HCT116 (cell line): Measurements from ENCODE around the gene RFX3. TPM values are rescaled to one million over a fixed set of nuclear protein-coding genes. Genes with fewer than 3 reads are reported as not detected.

ENCODE experiments used
- ATAC-seq: fragments of 200-7000 bp; cut with Tn5 transposase; 2 replicates; pipeline ENCODE4 v1.9.1; 2020; ENCODE audit warnings: mild to moderate bottlenecking, moderate library complexity
- BruUV-seq: library from RNA; stranded (reverse); fragments of 400-500 nt; replicated peaks from 2 replicates; lab custom pipeline; 2021; lab: Mats Ljungman, UMichigan
- CTCF ChIA-PET: fragments of 300-600 bp; sonication (Branson Sonifier 250); formaldehyde crosslinking; loops from one replicate; lab custom pipeline; 2021; ENCODE audit warnings: antibody characterized with exemption; lab: Charles Lee
- POLR2A ChIA-PET: fragments of 300-600, 350-600 bp; sonication (Branson Sonifier 250); formaldehyde crosslinking; loops from one replicate; lab custom pipeline; 2021; ENCODE audit warnings: antibody characterized with exemption; lab: Charles Lee
- RAD21 ChIA-PET, 2 experiments: fragments of 300-600 bp; sonication (Branson Sonifier 250); formaldehyde crosslinking; loops; one replicate each; lab custom pipeline; 2023; ENCODE audit warnings: low total read pairs in 2 of 2; ENCODE audit not compliant: uncharacterized antibody in 2 of 2, unreplicated experiment in 2 of 2, low non-redundant PET in 1 of 2; lab: Charles Lee
- DNase-seq: peaks from one replicate; pipeline ENCODE4 v3.0.0-alpha.2; 2010; ENCODE audit warnings: low read depth, low spot score
- H2AFZ ChIP-seq: fragments of 200-600 bp; shearing (Covaris generic), sonication (generic); 2 replicates; pipeline ENCODE4 v1.6.1; 2017; ENCODE audit warnings: low read depth, mixed run types, mixed read lengths, antibody characterized with exemption, low read length; ENCODE audit not compliant: poor library complexity, severe bottlenecking
- H3K27ac ChIP-seq: 2 replicates; pipeline ENCODE4 v1.5.1; 2012; ENCODE audit warnings: low read depth, low read length
- H3K27me3 ChIP-seq: fragments of 200-600 bp; sonication (generic); 2 replicates; pipeline ENCODE4 v1.6.1; 2016; ENCODE audit warnings: mixed run types, low read length, mixed read lengths; ENCODE audit not compliant: insufficient read depth
- H3K36me3 ChIP-seq, 2 experiments: fragments of 200-500 bp in 1 of 2; fragments of 200-600 bp in 1 of 2; sonication (Bioruptor generic) in 1 of 2; sonication (generic) in 1 of 2; 2 replicates each; pipeline versions ENCODE4 v1.5.1 to v1.6.1; 2014 to 2016; ENCODE audit warnings: low read length in 2 of 2, inconsistent platforms in 1 of 2, mixed read lengths in 1 of 2, mixed run types in 1 of 2; ENCODE audit not compliant: insufficient read depth in 2 of 2, control insufficient read depth in 1 of 2
- H3K4me1 ChIP-seq, 2 experiments: fragments of 200-600 bp in 1 of 2; sonication (generic) in 1 of 2; 2 replicates each; pipeline versions ENCODE4 v1.5.1 to v1.6.1; 2012 to 2017; ENCODE audit warnings: low read length in 2 of 2, inconsistent platforms in 1 of 2, mild to moderate bottlenecking in 1 of 2, mixed read lengths in 1 of 2, mixed run types in 1 of 2, moderate library complexity in 1 of 2; ENCODE audit not compliant: insufficient read depth in 2 of 2, control insufficient read depth in 1 of 2
- H3K4me2 ChIP-seq: fragments of 200-600 bp; sonication (generic); 2 replicates; pipeline ENCODE4 v1.6.1; 2017; ENCODE audit warnings: mixed run types, low read length, mixed read lengths
- H3K4me3 ChIP-seq, 2 experiments: fragments of 200-600 bp in 1 of 2; sonication (generic) in 1 of 2; replicated peaks in 1 of 2; 2 replicates each; pipeline ENCODE4 v1.5.1; 2011 to 2016; ENCODE audit warnings: low read length in 2 of 2, control low read depth in 1 of 2, low read depth in 1 of 2, mild to moderate bottlenecking in 1 of 2, mixed read lengths in 1 of 2, mixed run types in 1 of 2
- H3K79me2 ChIP-seq: fragments of 200-600 bp; sonication (generic); 2 replicates; pipeline ENCODE4 v1.6.1; 2017; ENCODE audit warnings: mild to moderate bottlenecking, mixed run types, low read length, moderate library complexity, mixed read lengths; ENCODE audit not compliant: insufficient read depth
- H3K9ac ChIP-seq: fragments of 200-600 bp; sonication (generic); 2 replicates; pipeline ENCODE4 v1.6.1; 2016; ENCODE audit warnings: low read length, mixed read lengths
- H3K9me2 ChIP-seq: fragments of 200-600 bp; sonication (generic), shearing (Covaris generic); 2 replicates; pipeline ENCODE4 v1.6.1; 2017; ENCODE audit warnings: mixed run types, mild to moderate bottlenecking, moderate library complexity; ENCODE audit not compliant: insufficient read depth
- H3K9me3 ChIP-seq, 2 experiments: fragments of 200-500 bp in 1 of 2; fragments of 200-600 bp in 1 of 2; sonication (Bioruptor generic) in 1 of 2; sonication (generic) in 1 of 2; 2 replicates each; pipeline ENCODE4 v1.6.1; 2014 to 2017; ENCODE audit warnings: low read length in 2 of 2, mixed read lengths in 2 of 2, inconsistent platforms in 1 of 2, low read depth in 1 of 2, mild to moderate bottlenecking in 1 of 2, mixed run types in 1 of 2, moderate library complexity in 1 of 2; ENCODE audit not compliant: control insufficient read depth in 1 of 2, insufficient read depth in 1 of 2
- H4K20me1 ChIP-seq: fragments of 200-600 bp; sonication (generic), shearing (Covaris generic); 2 replicates; pipeline ENCODE4 v1.6.1; 2017; ENCODE audit warnings: mixed run types, mild to moderate bottlenecking, moderate library complexity; ENCODE audit not compliant: insufficient read depth
- CEBPB ChIP-seq: IDR thresholded peaks from 2 replicates; pipeline ENCODE4 v1.6.1; 2012; ENCODE audit warnings: low read depth
- ELF1 ChIP-seq: IDR thresholded peaks from 2 replicates; pipeline ENCODE4 v1.6.1; 2012; ENCODE audit warnings: low read depth, borderline replicate concordance
- FOSL1 ChIP-seq: IDR thresholded peaks from 2 replicates; pipeline ENCODE4 v1.6.1; 2012; ENCODE audit warnings: low read depth
- RAD21 ChIP-seq: IDR thresholded peaks from 2 replicates; pipeline ENCODE4 v1.6.1; 2012; ENCODE audit warnings: low read depth, mild to moderate bottlenecking
- SP1 ChIP-seq: IDR thresholded peaks from 2 replicates; pipeline ENCODE4 v1.6.1; 2012; ENCODE audit warnings: low read depth
- SRF ChIP-seq: IDR thresholded peaks from 2 replicates; pipeline ENCODE4 v1.6.1; 2012; ENCODE audit warnings: low read depth
- ZFX ChIP-seq: fragments of 450-650 bp; IDR thresholded peaks from 2 replicates; pipeline ENCODE4 v1.6.1; 2017
- intact Hi-C: fragments of 100-400 bp; cut with micrococcal nuclease; formaldehyde crosslinking; loops from 2 replicates; pipeline ENCODE4 v1.10.0; 2022
- total RNA-seq: library from RNA; stranded (reverse); gene quantifications from one replicate; pipeline ENCODE4 v1.2.1, GENCODE V29; 2021; ENCODE audit not compliant: unreplicated experiment
- TF ChIP-seq, protein P1 (sequence below): IDR thresholded peaks from 2 replicates; pipeline ENCODE4 v1.6.1; 2012
- TF ChIP-seq, protein P2 (sequence below): IDR thresholded peaks from 2 replicates; pipeline ENCODE4 v1.6.1; 2011; ENCODE audit warnings: mild to moderate bottlenecking, low read length, moderate library complexity; ENCODE audit not compliant: insufficient replicate concordance; ENCODE audit errors: extremely low read depth
- TF ChIP-seq, protein P3 (sequence below), 3 experiments: fragments of 200-600 bp in 1 of 3; sonication (generic) in 1 of 3; IDR thresholded peaks in 2 of 3; conservative IDR thresholded peaks in 1 of 3; 2 replicates each; pipeline ENCODE4 v1.5.1; 2012 to 2017; ENCODE audit warnings: low read depth in 2 of 3, low read length in 2 of 3, antibody characterized with exemption in 1 of 3, borderline replicate concordance in 1 of 3, control low read depth in 1 of 3, mild to moderate bottlenecking in 1 of 3, mixed read lengths in 1 of 3, mixed run types in 1 of 3, moderate library complexity in 1 of 3; ENCODE audit not compliant: insufficient read depth in 1 of 3

The RFX3 gene
- total RNA-seq, 1 experiment from 2014 or later = 11.8 TPM

DNA sequence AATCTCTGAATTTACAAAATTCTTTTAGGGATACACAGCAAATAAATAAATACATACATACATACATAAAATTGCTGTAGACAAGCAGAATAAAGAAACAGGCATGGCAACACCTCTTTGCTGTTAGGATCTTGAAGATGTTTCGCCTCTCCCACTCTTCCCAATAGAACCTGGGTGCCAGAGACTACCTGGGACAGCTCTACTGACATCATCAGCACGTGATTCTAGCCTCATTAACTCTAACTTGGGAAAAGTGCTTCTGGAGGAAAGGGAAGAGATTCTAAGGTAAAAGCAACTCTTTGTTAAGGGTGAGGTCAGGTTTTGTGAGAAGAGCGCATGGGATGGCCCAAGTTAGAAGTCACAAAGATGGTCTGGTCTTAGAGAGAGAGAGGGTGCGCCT, 339.1 kb downstream of the RFX3 start:
- Histone ChIP-seq H3K27me3 (peaks cover 55% of the 10 kb centered on the region), H3K9ac (no peak overlapping the region), H3K27ac (no peak overlapping the region), H4K20me1 (no peaks in the 10 kb centered on the region), H3K9me3 (no peaks in the 10 kb centered on the region), H2AFZ (no peak overlapping the region), H3K79me2 (no peaks in the 10 kb centered on the region), H3K4me2 (no peak overlapping the region), H3K4me1 (no peaks in the 10 kb centered on the region), H3K4me3 (no peak overlapping the region), H3K9me2 (no peaks in the 10 kb centered on the region), H3K36me3 (no peaks in the 10 kb centered on the region)
- intact Hi-C loops = no loop called here
- ChIA-PET RAD21 (no interaction called here), CTCF (no interaction called here), POLR2A (no interaction called here)
- DNase-seq = no peak
- no TSS peak for BruUV-seq
- no peak for ATAC-seq
- TF ChIP-seq, protein P1, sequence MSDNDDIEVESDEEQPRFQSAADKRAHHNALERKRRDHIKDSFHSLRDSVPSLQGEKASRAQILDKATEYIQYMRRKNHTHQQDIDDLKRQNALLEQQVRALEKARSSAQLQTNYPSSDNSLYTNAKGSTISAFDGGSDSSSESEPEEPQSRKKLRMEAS = no peak
- TF ChIP-seq CEBPB (no peak), RAD21 (no peak), ELF1 (no peak), SRF (no peak), SP1 (no peak), FOSL1 (no peak), ZFX (no peak)
- TF ChIP-seq, protein P2, sequence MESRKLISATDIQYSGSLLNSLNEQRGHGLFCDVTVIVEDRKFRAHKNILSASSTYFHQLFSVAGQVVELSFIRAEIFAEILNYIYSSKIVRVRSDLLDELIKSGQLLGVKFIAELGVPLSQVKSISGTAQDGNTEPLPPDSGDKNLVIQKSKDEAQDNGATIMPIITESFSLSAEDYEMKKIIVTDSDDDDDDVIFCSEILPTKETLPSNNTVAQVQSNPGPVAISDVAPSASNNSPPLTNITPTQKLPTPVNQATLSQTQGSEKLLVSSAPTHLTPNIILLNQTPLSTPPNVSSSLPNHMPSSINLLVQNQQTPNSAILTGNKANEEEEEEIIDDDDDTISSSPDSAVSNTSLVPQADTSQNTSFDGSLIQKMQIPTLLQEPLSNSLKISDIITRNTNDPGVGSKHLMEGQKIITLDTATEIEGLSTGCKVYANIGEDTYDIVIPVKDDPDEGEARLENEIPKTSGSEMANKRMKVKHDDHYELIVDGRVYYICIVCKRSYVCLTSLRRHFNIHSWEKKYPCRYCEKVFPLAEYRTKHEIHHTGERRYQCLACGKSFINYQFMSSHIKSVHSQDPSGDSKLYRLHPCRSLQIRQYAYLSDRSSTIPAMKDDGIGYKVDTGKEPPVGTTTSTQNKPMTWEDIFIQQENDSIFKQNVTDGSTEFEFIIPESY = no peak
- TF ChIP-seq, protein P3, sequence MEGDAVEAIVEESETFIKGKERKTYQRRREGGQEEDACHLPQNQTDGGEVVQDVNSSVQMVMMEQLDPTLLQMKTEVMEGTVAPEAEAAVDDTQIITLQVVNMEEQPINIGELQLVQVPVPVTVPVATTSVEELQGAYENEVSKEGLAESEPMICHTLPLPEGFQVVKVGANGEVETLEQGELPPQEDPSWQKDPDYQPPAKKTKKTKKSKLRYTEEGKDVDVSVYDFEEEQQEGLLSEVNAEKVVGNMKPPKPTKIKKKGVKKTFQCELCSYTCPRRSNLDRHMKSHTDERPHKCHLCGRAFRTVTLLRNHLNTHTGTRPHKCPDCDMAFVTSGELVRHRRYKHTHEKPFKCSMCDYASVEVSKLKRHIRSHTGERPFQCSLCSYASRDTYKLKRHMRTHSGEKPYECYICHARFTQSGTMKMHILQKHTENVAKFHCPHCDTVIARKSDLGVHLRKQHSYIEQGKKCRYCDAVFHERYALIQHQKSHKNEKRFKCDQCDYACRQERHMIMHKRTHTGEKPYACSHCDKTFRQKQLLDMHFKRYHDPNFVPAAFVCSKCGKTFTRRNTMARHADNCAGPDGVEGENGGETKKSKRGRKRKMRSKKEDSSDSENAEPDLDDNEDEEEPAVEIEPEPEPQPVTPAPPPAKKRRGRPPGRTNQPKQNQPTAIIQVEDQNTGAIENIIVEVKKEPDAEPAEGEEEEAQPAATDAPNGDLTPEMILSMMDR (IDR thresholded peaks at IDR 0.05 in 2 of 3, conservative IDR thresholded peaks at IDR 0.05 in 1 of 3; ENCODE audit: borderline replicate concordance in 1 of 3, insufficient read depth in 1 of 3, low read depth in 2 of 3, low read length in 2 of 3) = no peak
